ENCODE measurements around the gene CD300LF. TPM values are rescaled to one million over a fixed set of nuclear protein-coding genes. Genes with fewer than 3 reads are reported as not detected.

Gene CD300LF
- total RNA-seq, 4 donors from 2014 or later = 0.27 TPM; not detected in 3

DNA sequence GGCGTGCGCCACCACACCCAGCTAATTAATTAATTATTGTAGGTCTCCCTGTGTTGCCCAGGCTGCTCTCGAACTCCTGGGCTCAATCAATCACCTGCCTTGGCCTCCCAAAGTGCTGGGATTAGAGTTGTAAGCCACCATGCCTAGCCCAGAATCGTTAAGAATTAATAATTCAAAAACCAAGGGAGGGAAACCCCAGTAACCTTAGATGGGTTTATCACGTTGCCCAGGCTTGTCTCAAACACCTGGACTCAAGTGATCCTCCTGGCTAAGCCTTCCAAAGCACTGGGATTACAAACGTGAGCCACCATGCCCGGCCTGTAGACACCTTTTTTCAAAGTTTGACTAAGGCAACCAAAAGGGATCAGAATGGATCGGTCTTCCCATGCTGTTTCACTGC lies 21.6 kb downstream of the CD300LF start:
- ATAC-seq = no peak
- TF ChIP-seq POLR2A (IDR thresholded peaks at IDR 0.05) = no peak
- TF ChIP-seq CTCF (IDR thresholded peaks at IDR 0.05) = no peak
- H3K4me3 ChIP-seq = no peak overlapping the region
- H3K4me1 ChIP-seq = no peaks in the 10 kb centered on the region
- WGBS, 2 donors (ENCODE audit: low coverage in 1 of 2) = 65 to 73% methylated on average over 7 to 8 of the region's 8 CpGs
- H3K27me3 ChIP-seq = peaks cover 25% of the 10 kb centered on the region
- H3K36me3 ChIP-seq = no peaks in the 10 kb centered on the region
- H3K27ac ChIP-seq = no peak overlapping the region
- H3K9me3 ChIP-seq = peaks cover 0 to 3% (median 0%) of the 10 kb centered on the region in 3 donors

DNA sequence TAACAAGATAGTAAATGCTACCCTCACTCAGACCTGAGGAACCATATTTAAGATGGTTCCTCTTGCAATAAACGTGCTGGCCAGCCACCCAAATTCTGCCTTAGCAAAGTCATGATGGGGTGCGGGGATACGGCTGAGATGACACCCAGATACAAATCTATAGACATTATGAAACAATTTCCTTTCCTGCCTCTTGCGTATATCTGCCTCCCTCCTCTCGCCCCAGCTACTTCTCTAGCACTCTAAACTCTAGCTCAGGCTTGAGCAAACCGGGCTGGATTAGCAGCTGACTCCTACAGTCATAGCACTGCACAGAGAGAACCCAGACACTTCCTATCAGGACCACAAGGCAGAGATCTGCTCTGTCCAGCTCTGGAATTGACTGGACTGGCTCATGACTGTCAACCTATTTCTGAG lies 22.3 kb downstream of the CD300LF start:
- Histone ChIP-seq H3K9me3 (peaks cover 0 to 3% (median 0%) of the 10 kb centered on the region in 3 donors), H3K36me3 (no peaks in the 10 kb centered on the region), H3K27me3 (peaks cover 19% of the 10 kb centered on the region), H3K27ac (no peak overlapping the region), H3K4me3 (no peak overlapping the region), H3K4me1 (no peaks in the 10 kb centered on the region)
- 53 to 72% methylated on average over 5 to 6 of the region's 6 CpGs for WGBS, 2 donors (ENCODE audit: low coverage in 1 of 2)
- peak; percentile 58 for ATAC-seq
- TF ChIP-seq POLR2A (IDR thresholded peaks at IDR 0.05) (no peak), EP300 (IDR thresholded peaks at IDR 0.05) (no peak), CTCF (IDR thresholded peaks at IDR 0.05) (no peak), POLR2AphosphoS5 (IDR thresholded peaks at IDR 0.05) (no peak)

- no peak for ATAC-seq
- Histone ChIP-seq H3K27ac (no peak overlapping the region), H3K4me1 (no peaks in the 10 kb centered on the region), H3K36me3 (no peaks in the 10 kb centered on the region), H3K9me3 (no peaks in the 10 kb centered on the region), H3K27me3 (peaks cover 20% of the 10 kb centered on the region), H3K4me3 (no peak overlapping the region)
- 89 to 96% methylated on average over 3 of the region's 3 CpGs for WGBS, 2 donors (ENCODE audit: low coverage in 1 of 2)
- TF ChIP-seq POLR2A (IDR thresholded peaks at IDR 0.05) (no peak), EP300 (IDR thresholded peaks at IDR 0.05) (no peak), CTCF (IDR thresholded peaks at IDR 0.05) (no peak), POLR2AphosphoS5 (IDR thresholded peaks at IDR 0.05) (no peak)
These were observed 24.8 kb downstream of the CD300LF start for GRCh38 chr17:74687886-74688285.

- 59% methylated on average over 5 of the region's 5 CpGs; no CpG with 5 or more reads in 1 of the 2 donors for WGBS, 2 donors (ENCODE audit: low coverage in 1 of 2)
These were observed 26.0 kb downstream of the CD300LF start for GRCh38 chr17:74686761-74687160.

DNA sequence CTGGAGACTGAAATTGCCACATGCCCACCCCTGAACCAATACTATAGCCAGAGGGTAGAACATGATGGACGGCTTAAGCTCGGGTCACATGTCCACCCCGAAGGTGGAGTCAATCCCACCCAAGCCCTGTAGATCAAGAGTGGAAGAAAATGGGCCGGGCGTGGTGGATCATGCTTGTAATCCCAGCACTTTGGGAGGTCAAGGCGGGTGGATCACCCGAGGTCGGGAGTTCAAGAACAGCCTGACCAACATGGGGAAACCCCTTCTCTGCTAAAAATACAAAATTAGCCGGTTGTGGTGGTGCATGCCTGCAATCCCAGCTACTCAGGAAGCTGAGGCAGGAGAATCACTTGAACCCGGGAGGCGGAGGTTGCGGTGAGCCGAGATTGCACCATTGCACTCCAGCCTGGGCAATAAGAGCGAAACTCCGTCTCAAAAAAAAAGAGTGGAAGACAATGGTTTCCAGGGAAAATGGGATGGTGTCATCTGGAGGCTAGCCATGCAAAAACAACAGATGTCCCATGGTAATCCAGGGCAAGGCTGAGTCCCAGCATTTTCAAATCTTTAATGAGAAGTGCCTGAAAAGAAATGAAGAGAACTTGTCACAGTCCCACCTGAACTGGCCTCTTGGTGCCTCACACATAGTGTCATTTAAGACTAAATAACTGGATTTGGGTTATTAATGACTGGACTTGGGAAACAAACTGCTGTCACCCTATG lies 30.1 kb downstream of the CD300LF start:
- Histone ChIP-seq H3K27ac (no peak overlapping the region), H3K4me3 (no peak overlapping the region), H3K9me3 (no peaks in the 10 kb centered on the region), H3K4me1 (no peaks in the 10 kb centered on the region), H3K36me3 (no peaks in the 10 kb centered on the region), H3K27me3 (peaks cover 51% of the 10 kb centered on the region)
- 77 to 80% methylated on average over 1 to 11 of the region's 15 CpGs for WGBS, 2 donors (ENCODE audit: low coverage in 1 of 2)
- no peak for ATAC-seq
- TF ChIP-seq POLR2AphosphoS5 (IDR thresholded peaks at IDR 0.05) = no peak
- TF ChIP-seq CTCF (IDR thresholded peaks at IDR 0.05) = no peak
- no peak for TF ChIP-seq POLR2A (IDR thresholded peaks at IDR 0.05)
- no peak for TF ChIP-seq EP300 (IDR thresholded peaks at IDR 0.05)

More at GRCh38 chr17:74686761-74687160, 26.0 kb downstream of the CD300LF start:
- no peak overlapping the region for H3K4me3 ChIP-seq
- H3K9me3 ChIP-seq = no peaks in the 10 kb centered on the region
- ATAC-seq = no peak
- no peak overlapping the region for H3K27ac ChIP-seq
- H3K4me1 ChIP-seq = no peaks in the 10 kb centered on the region
- H3K27me3 ChIP-seq = peaks cover 30% of the 10 kb centered on the region
- H3K36me3 ChIP-seq = no peaks in the 10 kb centered on the region
- no peak for TF ChIP-seq POLR2A (IDR thresholded peaks at IDR 0.05)
- no peak for TF ChIP-seq EP300 (IDR thresholded peaks at IDR 0.05)

Data from gastroesophageal sphincter (tissue), 4 donors.